CD14-positive monocyte (primary cell): ENCODE results near the gene LRRC55. TPM values are rescaled to one million over a fixed set of nuclear protein-coding genes. Genes with fewer than 3 reads are reported as not detected.
A peak's percentile ranks its signal among the peaks of the same experiment; 100 is the strongest.

Experiments used
- DNase-seq, 3 donors: peaks; one replicate each; pipeline ENCODE4 v3.0.0-alpha.2; 2011 to 2022
- H2AFZ ChIP-seq: 2 replicates; pipeline ENCODE4 v1.6.0; 2012; ENCODE audit warnings: mild to moderate bottlenecking, low read depth, low read length, inconsistent platforms; ENCODE audit not compliant: insufficient read depth, poor library complexity, severe bottlenecking
- H3K27ac ChIP-seq, 2 donors: 1 replicate in 1 of 2; 2 replicates in 1 of 2; pipeline ENCODE4 v1.5.1; 2012 to 2013; ENCODE audit warnings: low read length in 2 of 2, control low read depth in 1 of 2, inconsistent platforms in 1 of 2, low read depth in 1 of 2, mild to moderate bottlenecking in 1 of 2
- H3K27me3 ChIP-seq, 2 donors: one replicate each; pipeline versions ENCODE4 v1.6.0 to v1.6.1; 2011 to 2013; ENCODE audit warnings: low read length in 2 of 2; ENCODE audit not compliant: control insufficient read depth in 2 of 2, insufficient read depth in 2 of 2
- H3K36me3 ChIP-seq, 2 donors: replicated peaks in 1 of 2; 1 replicate in 1 of 2; 2 replicates in 1 of 2; pipeline versions ENCODE4 v1.5.1 to v1.6.1; 2012 to 2013; ENCODE audit warnings: low read length in 2 of 2, control low read depth in 1 of 2, inconsistent platforms in 1 of 2, mild to moderate bottlenecking in 1 of 2; ENCODE audit not compliant: insufficient read depth in 2 of 2, control insufficient read depth in 1 of 2
- H3K4me1 ChIP-seq, 2 donors: 1 replicate in 1 of 2; 2 replicates in 1 of 2; pipeline versions ENCODE4 v1.5.1 to v1.6.1; 2012 to 2013; ENCODE audit warnings: low read length in 2 of 2, control low read depth in 1 of 2, inconsistent platforms in 1 of 2, mild to moderate bottlenecking in 1 of 2, moderate library complexity in 1 of 2; ENCODE audit not compliant: insufficient read depth in 2 of 2, control insufficient read depth in 1 of 2
- H3K4me2 ChIP-seq: replicated peaks from 2 replicates; pipeline ENCODE3; 2012; ENCODE audit warnings: low read length, moderate library complexity, mild to moderate bottlenecking; ENCODE audit not compliant: poor library complexity, severe bottlenecking; ENCODE audit errors: extremely low read depth
- H3K4me3 ChIP-seq, 3 experiments: fragments of 200-600 bp in 1 of 3; sonication (generic) in 1 of 3; replicated peaks in 1 of 3; 1 replicate in 2 of 3; 2 replicates in 1 of 3; pipeline ENCODE4 v1.5.1; 2011 to 2013; ENCODE audit warnings: low read length in 3 of 3, mild to moderate bottlenecking in 3 of 3, control low read depth in 2 of 3, low read depth in 2 of 3, inconsistent platforms in 1 of 3, moderate library complexity in 1 of 3
- H3K79me2 ChIP-seq: 2 replicates; pipeline ENCODE4 v1.6.0; 2012; ENCODE audit warnings: mild to moderate bottlenecking, control low read depth, inconsistent platforms, low read length, moderate library complexity; ENCODE audit not compliant: insufficient read depth
- H3K9ac ChIP-seq: 2 replicates; pipeline ENCODE4 v1.6.0; 2017; ENCODE audit warnings: low read length, mild to moderate bottlenecking; ENCODE audit not compliant: insufficient read depth, poor library complexity, severe bottlenecking
- H3K9me3 ChIP-seq, 2 donors: replicated peaks in 1 of 2; 1 replicate in 1 of 2; 2 replicates in 1 of 2; pipeline versions ENCODE4 v1.5.1 to v1.6.1; 2012 to 2013; ENCODE audit warnings: low read length in 2 of 2, control low read depth in 1 of 2; ENCODE audit not compliant: control insufficient read depth in 1 of 2, insufficient read depth in 1 of 2
- H4K20me1 ChIP-seq: 2 replicates; pipeline ENCODE4 v1.6.0; 2012; ENCODE audit warnings: mild to moderate bottlenecking, low read length, control low read depth, moderate library complexity; ENCODE audit not compliant: insufficient read depth
- H3K27ac Mint-ChIP-seq, 7 donors: one replicate each; pipeline ENCODE4 v1.8.0; 2020; ENCODE audit warnings: mild to moderate bottlenecking in 7 of 7, mixed read lengths in 7 of 7, moderate library complexity in 6 of 7, inconsistent platforms in 2 of 7
- H3K27me3 Mint-ChIP-seq, 3 donors: one replicate each; pipeline ENCODE4 v1.8.0; 2021 to 2022; ENCODE audit warnings: low read depth in 3 of 3, mild to moderate bottlenecking in 3 of 3, mixed read lengths in 3 of 3, moderate library complexity in 3 of 3, inconsistent platforms in 1 of 3
- H3K36me3 Mint-ChIP-seq, 2 donors: one replicate each; pipeline ENCODE4 v1.8.0; 2020; ENCODE audit warnings: mixed read lengths in 2 of 2, inconsistent platforms in 1 of 2, mild to moderate bottlenecking in 1 of 2
- H3K4me1 Mint-ChIP-seq: one replicate; pipeline ENCODE4 v1.8.0; 2020; ENCODE audit warnings: mild to moderate bottlenecking, mixed read lengths
- H3K4me3 Mint-ChIP-seq, 2 donors: one replicate each; pipeline ENCODE4 v1.8.0; 2020; ENCODE audit warnings: mild to moderate bottlenecking in 2 of 2, mixed read lengths in 2 of 2, moderate library complexity in 1 of 2
- H3K9me3 Mint-ChIP-seq, 7 donors: one replicate each; pipeline ENCODE4 v1.8.0; 2020 to 2022; ENCODE audit warnings: mixed read lengths in 7 of 7, mild to moderate bottlenecking in 6 of 7, moderate library complexity in 6 of 7, inconsistent platforms in 2 of 7
- WGBS: methylation state at CpG from one replicate; pipeline ENCODE4 v1.1.5; 2013; ENCODE audit warnings: missing lambda C conversion rate; ENCODE audit not compliant: insufficient coverage; 5-methylcytosine and 5-hydroxymethylcytosine counted together
- intact Hi-C, 2 donors: fragments of 100-400 bp; cut with micrococcal nuclease; formaldehyde crosslinking; loops; one replicate each; pipeline versions ENCODE4 v1.15.0 to v1.15.1; 2023
- polyA plus RNA-seq, 3 donors: library from polyadenylated mRNA; depleted of rRNA in 1 of 3; unstranded in 2 of 3; stranded (reverse) in 1 of 3; fragments of 300-500 nt in 2 of 3; fragments of >200 nt in 1 of 3; fragmentation: Illumina TruSeq in 2 of 3; gene quantifications; 1 replicate in 2 of 3; 2 replicates in 1 of 3; pipeline ENCODE4 v1.2.3, GENCODE V29; 2012 to 2021
- TF ChIP-seq, protein P1 (sequence below): fragments of 200-600 bp; IDR thresholded peaks from one replicate; pipeline ENCODE4 v1.8.0; 2022; ENCODE audit warnings: antibody characterized with exemption, mild to moderate bottlenecking

The LRRC55 gene
- polyA plus RNA-seq, 3 donors, result not detected

DNA sequence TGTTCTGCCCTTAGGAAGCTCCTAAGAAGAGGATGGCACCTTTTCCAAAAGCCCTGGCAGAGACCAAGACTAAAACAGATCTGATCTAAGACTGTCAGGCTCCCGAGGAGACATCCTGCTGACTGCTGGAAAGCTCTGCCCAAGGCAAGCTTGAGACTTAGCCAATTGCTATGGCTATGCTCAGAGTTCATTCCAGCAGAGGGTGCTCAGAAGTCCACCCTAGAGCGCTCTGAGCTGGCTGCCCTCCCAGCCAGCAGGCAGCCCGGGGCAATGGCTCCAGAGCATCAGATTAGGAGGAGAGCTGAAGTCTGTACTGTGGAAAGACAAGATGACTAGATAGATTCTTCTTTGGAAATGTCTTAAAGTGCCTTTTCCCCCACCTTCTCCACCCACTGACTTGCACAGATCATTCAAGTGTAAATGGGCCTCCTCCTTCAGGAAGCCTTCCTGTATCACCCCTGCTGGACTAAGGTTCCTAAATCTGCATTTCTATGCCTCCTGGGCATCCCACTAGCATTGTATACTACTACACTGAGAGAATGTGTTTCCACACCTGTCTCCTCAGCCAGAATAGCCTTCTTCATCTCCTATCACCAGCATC is 23.4 kb downstream of the LRRC55 start:
- H3K4me1 Mint-ChIP-seq, result no peaks in the 10 kb centered on the region
- WGBS, result 77% methylated on average over 2 of the region's 3 CpGs
- Histone ChIP-seq H3K27ac (no peak overlapping the region), H3K79me2 (no peaks in the 10 kb centered on the region), H3K27me3 (peaks cover 2 to 9% of the 10 kb centered on the region in 2 donors), H3K9ac (no peak overlapping the region), H3K36me3 (no peaks in the 10 kb centered on the region), H3K4me2 (no peak overlapping the region), H3K4me3 (no peak overlapping the region), H4K20me1 (no peaks in the 10 kb centered on the region), H3K9me3 (no peaks in the 10 kb centered on the region), H3K4me1 (no peaks in the 10 kb centered on the region), H2AFZ (no peak overlapping the region)
- TF ChIP-seq, protein P1, sequence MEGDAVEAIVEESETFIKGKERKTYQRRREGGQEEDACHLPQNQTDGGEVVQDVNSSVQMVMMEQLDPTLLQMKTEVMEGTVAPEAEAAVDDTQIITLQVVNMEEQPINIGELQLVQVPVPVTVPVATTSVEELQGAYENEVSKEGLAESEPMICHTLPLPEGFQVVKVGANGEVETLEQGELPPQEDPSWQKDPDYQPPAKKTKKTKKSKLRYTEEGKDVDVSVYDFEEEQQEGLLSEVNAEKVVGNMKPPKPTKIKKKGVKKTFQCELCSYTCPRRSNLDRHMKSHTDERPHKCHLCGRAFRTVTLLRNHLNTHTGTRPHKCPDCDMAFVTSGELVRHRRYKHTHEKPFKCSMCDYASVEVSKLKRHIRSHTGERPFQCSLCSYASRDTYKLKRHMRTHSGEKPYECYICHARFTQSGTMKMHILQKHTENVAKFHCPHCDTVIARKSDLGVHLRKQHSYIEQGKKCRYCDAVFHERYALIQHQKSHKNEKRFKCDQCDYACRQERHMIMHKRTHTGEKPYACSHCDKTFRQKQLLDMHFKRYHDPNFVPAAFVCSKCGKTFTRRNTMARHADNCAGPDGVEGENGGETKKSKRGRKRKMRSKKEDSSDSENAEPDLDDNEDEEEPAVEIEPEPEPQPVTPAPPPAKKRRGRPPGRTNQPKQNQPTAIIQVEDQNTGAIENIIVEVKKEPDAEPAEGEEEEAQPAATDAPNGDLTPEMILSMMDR, result no peak
- no peak overlapping the region for H3K4me3 Mint-ChIP-seq
- intact Hi-C loops, result no loop called here
- no peak overlapping the region for H3K27ac Mint-ChIP-seq
- no peaks in the 10 kb centered on the region for H3K9me3 Mint-ChIP-seq
- no peak for DNase-seq
- H3K27me3 Mint-ChIP-seq, result peaks cover 24 to 39% (median 35%) of the 10 kb centered on the region in 3 donors
- no peaks in the 10 kb centered on the region for H3K36me3 Mint-ChIP-seq

DNA sequence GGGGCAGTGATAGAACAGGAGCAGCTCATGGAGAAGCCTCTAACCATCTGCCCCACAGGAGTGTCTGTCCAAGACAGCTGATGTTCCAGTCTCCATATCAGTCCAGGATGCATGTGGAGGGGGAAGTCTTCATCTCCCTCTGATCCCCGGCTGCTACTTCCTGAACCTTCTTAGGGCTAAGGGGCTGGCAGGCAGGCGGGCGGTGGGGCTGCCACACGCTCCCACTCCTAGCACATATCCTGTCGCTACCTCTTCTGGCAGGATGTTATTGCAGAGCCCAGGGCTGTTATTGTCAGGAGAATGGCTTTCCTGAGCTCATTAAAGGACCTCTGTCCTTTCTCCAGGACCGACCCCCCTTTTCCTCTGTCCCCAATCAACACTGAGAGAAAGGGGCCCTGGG is 25.4 kb downstream of the LRRC55 start:
- H3K9me3 Mint-ChIP-seq, result peaks cover 0 to 3% (median 0%) of the 10 kb centered on the region in 7 donors
- H3K4me1 Mint-ChIP-seq, result no peaks in the 10 kb centered on the region
- H3K36me3 Mint-ChIP-seq, result no peaks in the 10 kb centered on the region
- no peak overlapping the region for H2AFZ ChIP-seq
- H3K9ac ChIP-seq, result no peak overlapping the region
- H3K4me1 ChIP-seq, result no peaks in the 10 kb centered on the region
- H3K27me3 Mint-ChIP-seq, result peaks cover 20 to 35% (median 29%) of the 10 kb centered on the region in 3 donors
- intact Hi-C loops, result no loop called here
- H3K27ac ChIP-seq, result no peak overlapping the region
- no peaks in the 10 kb centered on the region for H4K20me1 ChIP-seq
- no peaks in the 10 kb centered on the region for H3K79me2 ChIP-seq
- no peaks in the 10 kb centered on the region for H3K36me3 ChIP-seq
- H3K4me3 Mint-ChIP-seq, result peak overlapping the region in 1 of 2 donors; percentile 36
- DNase-seq, result no peak
- no peak overlapping the region for H3K27ac Mint-ChIP-seq
- H3K27me3 ChIP-seq, result peaks cover 6 to 7% of the 10 kb centered on the region in 2 donors
- H3K4me2 ChIP-seq, result no peak overlapping the region
- WGBS, result 56% methylated on average over 4 of the region's 6 CpGs
- no peak overlapping the region for H3K4me3 ChIP-seq
- TF ChIP-seq, protein P1, result no peak
- no peaks in the 10 kb centered on the region for H3K9me3 ChIP-seq
